ENCODE measurements around the gene TLR9.

The TLR9 gene

GRCh38 chr3:52265387-52265786 is 39.9 kb upstream of the TLR9 start:
- TF ChIP-seq CTCF (IDR thresholded peaks at IDR 0.05), result no peak
- no peak for DNase-seq (ENCODE audit: low spot score)
- Histone ChIP-seq H3K27ac (no peak overlapping the region), H3K4me3 (no peak overlapping the region)

GRCh38 chr3:52262447-52262846 is 37.0 kb upstream of the TLR9 start:
- DNase-seq (ENCODE audit: low spot score), result no peak
- TF ChIP-seq CTCF (IDR thresholded peaks at IDR 0.05), result no peak
- Histone ChIP-seq H3K4me3 (no peak overlapping the region), H3K27ac (no peak overlapping the region)

GRCh38 chr3:52259448-52259847 is 34.0 kb upstream of the TLR9 start:
- no peak for TF ChIP-seq CTCF (IDR thresholded peaks at IDR 0.05)
- no peak overlapping the region for H3K27ac ChIP-seq
- DNase-seq (ENCODE audit: low spot score), result no peak
- H3K4me3 ChIP-seq, result no peak overlapping the region

GRCh38 chr3:52259035-52259434 is 33.6 kb upstream of the TLR9 start:
- no peak for DNase-seq (ENCODE audit: low spot score)
- Histone ChIP-seq H3K27ac (no peak overlapping the region), H3K4me3 (no peak overlapping the region)
- no peak for TF ChIP-seq CTCF (IDR thresholded peaks at IDR 0.05)

- no peak for TF ChIP-seq CTCF (IDR thresholded peaks at IDR 0.05)
- Histone ChIP-seq H3K27ac (no peak overlapping the region), H3K4me3 (no peak overlapping the region)
- no peak for DNase-seq (ENCODE audit: low spot score)
Measured at GRCh38 chr3:52257911-52258310, 32.5 kb upstream of the TLR9 start.

- Histone ChIP-seq H3K4me3 (no peak overlapping the region), H3K27ac (no peak overlapping the region)
- no peak for DNase-seq (ENCODE audit: low spot score)
- no peak for TF ChIP-seq CTCF (IDR thresholded peaks at IDR 0.05)
Measured at GRCh38 chr3:52256622-52257021, 31.2 kb upstream of the TLR9 start.

GRCh38 chr3:52256159-52256558 is 30.7 kb upstream of the TLR9 start:
- no peak for DNase-seq (ENCODE audit: low spot score)
- no peak overlapping the region for H3K4me3 ChIP-seq
- no peak for TF ChIP-seq CTCF (IDR thresholded peaks at IDR 0.05)
- no peak overlapping the region for H3K27ac ChIP-seq
